ENCODE results near the gene TTLL6. TPM values are rescaled to one million over a fixed set of nuclear protein-coding genes. Genes with fewer than 3 reads are reported as not detected.
A peak's percentile ranks its signal among the peaks of the same experiment; 100 is the strongest.

TTLL6 gene
- total RNA-seq, 1 experiment from 2014 or later: 0.21 TPM

- intact Hi-C loops (cut with micrococcal nuclease; ENCODE audit: unreplicated experiment): no loop called here
- peaks cover 24% of the 10 kb centered on the region for H3K27me3 Mint-ChIP-seq (ENCODE audit: unreplicated experiment)
- CTCF ChIA-PET: interaction anchor here (1.7 kb wide), 1 partner anchor 157 kb away, joined by 6 read pairs; no protein-coding TSS in a partner anchor
- no peak within 1 kb of the TSS for H3K27ac Mint-ChIP-seq (ENCODE audit: unreplicated experiment)
- H3K4me3 Mint-ChIP-seq (ENCODE audit: low read depth, unreplicated experiment): peak within 1 kb of the TSS; percentile 34
- peaks cover 11% of the 10 kb centered on the region for H3K4me1 Mint-ChIP-seq (ENCODE audit: low read depth, unreplicated experiment)
- TF ChIP-seq CTCF (IDR thresholded peaks at IDR 0.05; ENCODE audit: unreplicated experiment): no peak
- no peaks in the 10 kb centered on the region for H3K9me3 Mint-ChIP-seq (ENCODE audit: low read depth, unreplicated experiment)
- BruUV-seq (replicated peaks): no TSS peak
- DNase-seq: no peak
- peaks cover 4% of the 10 kb centered on the region for H3K36me3 Mint-ChIP-seq (ENCODE audit: insufficient read depth, unreplicated experiment)
These were observed 94.7 kb downstream of the TTLL6 start, which contains the start of gene PRAC1 for GRCh38 chr17:48722201-48722907. Gene PRAC1, minus strand, starts transcription at chr17:48722518. Its CDS starts 126 bp downstream, at chr17:48722392.

- Mint-ChIP-seq H3K4me3 (ENCODE audit: low read depth, unreplicated experiment) (no peak overlapping the region), H3K27me3 (ENCODE audit: unreplicated experiment) (peaks cover 16% of the 10 kb centered on the region), H3K36me3 (ENCODE audit: insufficient read depth, unreplicated experiment) (peaks cover 4% of the 10 kb centered on the region), H3K27ac (ENCODE audit: unreplicated experiment) (no peak overlapping the region), H3K9me3 (ENCODE audit: low read depth, unreplicated experiment) (no peaks in the 10 kb centered on the region), H3K4me1 (ENCODE audit: low read depth, unreplicated experiment) (peaks cover 11% of the 10 kb centered on the region)
- TF ChIP-seq CTCF (IDR thresholded peaks at IDR 0.05; ENCODE audit: unreplicated experiment): no peak
- BruUV-seq (replicated peaks): no TSS peak
- no peak for DNase-seq
- CTCF ChIA-PET: interaction anchor here (1.7 to 1.8 kb wide), 2 partner anchors 43 to 158 kb away, joined by 4 to 6 read pairs; no protein-coding TSS in a partner anchor
- intact Hi-C loops (cut with micrococcal nuclease; ENCODE audit: unreplicated experiment): no loop called here
These were observed 96.0 kb downstream of the TTLL6 start for GRCh38 chr17:48721009-48721402.

- Mint-ChIP-seq H3K36me3 (ENCODE audit: insufficient read depth, unreplicated experiment) (peaks cover 4% of the 10 kb centered on the region), H3K27ac (ENCODE audit: unreplicated experiment) (no peak overlapping the region), H3K27me3 (ENCODE audit: unreplicated experiment) (peaks cover 16% of the 10 kb centered on the region), H3K4me3 (ENCODE audit: low read depth, unreplicated experiment) (no peak overlapping the region), H3K4me1 (ENCODE audit: low read depth, unreplicated experiment) (peaks cover 11% of the 10 kb centered on the region), H3K9me3 (ENCODE audit: low read depth, unreplicated experiment) (no peaks in the 10 kb centered on the region)
- TF ChIP-seq CTCF (IDR thresholded peaks at IDR 0.05; ENCODE audit: unreplicated experiment): no peak
- no TSS peak for BruUV-seq (replicated peaks)
- no peak for DNase-seq
- CTCF ChIA-PET: interaction anchor here (1.7 to 1.8 kb wide), 2 partner anchors 42 to 158 kb away, joined by 4 to 6 read pairs; no protein-coding TSS in a partner anchor
- intact Hi-C loops (cut with micrococcal nuclease; ENCODE audit: unreplicated experiment): no loop called here
These were observed 96.6 kb downstream of the TTLL6 start for GRCh38 chr17:48720266-48721008.

GRCh38 chr17:48719642-48720265, 97.3 kb downstream of the TTLL6 start:
- TF ChIP-seq CTCF (IDR thresholded peaks at IDR 0.05; ENCODE audit: unreplicated experiment): no peak
- H3K36me3 Mint-ChIP-seq (ENCODE audit: insufficient read depth, unreplicated experiment): peaks cover 4% of the 10 kb centered on the region
- CTCF ChIA-PET: interaction anchor here (0.8 to 0.9 kb wide), 2 partner anchors 32 to 159 kb away, joined by 3 read pairs; no protein-coding TSS in a partner anchor
- DNase-seq: no peak
- H3K4me1 Mint-ChIP-seq (ENCODE audit: low read depth, unreplicated experiment): peaks cover 11% of the 10 kb centered on the region
- H3K9me3 Mint-ChIP-seq (ENCODE audit: low read depth, unreplicated experiment): no peaks in the 10 kb centered on the region
- intact Hi-C loops (cut with micrococcal nuclease; ENCODE audit: unreplicated experiment): no loop called here
- no peak overlapping the region for H3K4me3 Mint-ChIP-seq (ENCODE audit: low read depth, unreplicated experiment)
- H3K27ac Mint-ChIP-seq (ENCODE audit: unreplicated experiment): no peak overlapping the region
- no TSS peak for BruUV-seq (replicated peaks)
- peaks cover 14% of the 10 kb centered on the region for H3K27me3 Mint-ChIP-seq (ENCODE audit: unreplicated experiment)
